Esophagus squamous epithelium (tissue), 5 donors: ENCODE results near the gene C1orf122. TPM values are rescaled to one million over a fixed set of nuclear protein-coding genes. Genes with fewer than 3 reads are reported as not detected.

ENCODE experiments used
- DNase-seq: peaks from one replicate; lab custom pipeline; 2025; lab: John Stamatoyannopoulos, UW
- H3K27ac ChIP-seq, 4 donors: fragments of 200-600 bp; sonication (generic); one replicate each; pipeline ENCODE4 v1.5.1; 2016 to 2019; ENCODE audit warnings: mild to moderate bottlenecking in 1 of 4
- H3K27me3 ChIP-seq, 4 donors: fragments of 200-600 bp; sonication (generic); 1 replicate in 3 of 4; 2 replicates in 1 of 4; pipeline versions ENCODE4 v1.5.1 to v1.6.0; 2017 to 2021; ENCODE audit warnings: antibody characterized with exemption in 1 of 4
- H3K36me3 ChIP-seq, 3 donors: fragments of 200-600 bp; sonication (generic); one replicate each; pipeline ENCODE4 v1.5.1; 2016 to 2019
- H3K4me1 ChIP-seq, 3 donors: fragments of 200-600 bp; sonication (generic); one replicate each; pipeline ENCODE4 v1.5.1; 2017 to 2019
- H3K4me3 ChIP-seq, 4 donors: fragments of 200-600 bp; sonication (generic); 1 replicate in 3 of 4; 2 replicates in 1 of 4; pipeline ENCODE4 v1.5.1; 2016 to 2019; ENCODE audit warnings: mild to moderate bottlenecking in 2 of 4, moderate library complexity in 1 of 4
- H3K9me3 ChIP-seq, 3 donors: fragments of 200-600 bp; sonication (generic); one replicate each; pipeline ENCODE4 v1.5.1; 2016 to 2019
- POLR2A ChIP-seq, 4 donors: fragments of 450-650 bp; IDR thresholded peaks; one replicate each; pipeline ENCODE4 v1.6.1; 2017; ENCODE audit warnings: antibody characterized with exemption in 4 of 4, mild to moderate bottlenecking in 4 of 4, moderate library complexity in 3 of 4
- WGBS, 2 donors: methylation state at CpG; one replicate each; pipeline ENCODE4 v1.1.5; 2018; 5-methylcytosine and 5-hydroxymethylcytosine counted together
- intact Hi-C: fragments of 100-400 bp; cut with DNase I; formaldehyde crosslinking; loops from one replicate; pipeline ENCODE4 v1.15.0; 2022
- total RNA-seq, 4 donors: library from RNA; depleted of rRNA; stranded (reverse); fragments of >200 nt; gene quantifications; one replicate each; pipeline ENCODE4 v1.1.0, GENCODE V29; 2016
- TF ChIP-seq, protein P1 (sequence below), 6 experiments: fragments of 450-650 bp in 4 of 6; fragments of 200-600 bp in 2 of 6; sonication (generic) in 2 of 6; IDR thresholded peaks; one replicate each; pipeline ENCODE4 v1.5.1; 2016 to 2019; ENCODE audit warnings: antibody characterized with exemption in 6 of 6, mild to moderate bottlenecking in 4 of 6, moderate library complexity in 4 of 6
- donor health status: DM: yes; HTN: yes; CAD: no.

Gene C1orf122
- total RNA-seq, 4 donors from 2014 or later = 40.9 to 60.2 (median 52.1) TPM

DNA sequence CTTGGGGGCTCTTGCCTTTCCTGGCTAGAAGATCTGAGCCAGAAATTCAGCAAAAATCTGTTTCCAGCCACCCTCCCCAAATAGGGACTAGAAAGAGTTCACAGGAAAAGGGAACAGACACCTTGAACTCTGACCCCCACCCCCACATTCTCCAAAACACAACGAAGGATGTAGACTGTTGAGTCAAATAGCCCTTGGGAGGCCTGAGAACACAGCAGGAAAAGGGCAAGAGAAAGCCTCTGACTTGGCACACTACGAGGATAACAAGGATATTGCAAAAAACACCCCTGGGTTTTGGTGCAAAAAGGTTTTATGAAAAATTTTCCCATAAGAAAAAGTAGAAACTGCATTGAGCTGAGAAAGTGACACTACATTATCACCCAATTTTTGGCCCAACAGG lies 2.4 kb downstream of the C1orf122 start:
- no peaks in the 10 kb centered on the region for H3K9me3 ChIP-seq
- H3K27ac ChIP-seq = peak overlapping the region in 3 of 4 donors; percentile 30 to 99 (median 97)
- TF ChIP-seq, protein P1, sequence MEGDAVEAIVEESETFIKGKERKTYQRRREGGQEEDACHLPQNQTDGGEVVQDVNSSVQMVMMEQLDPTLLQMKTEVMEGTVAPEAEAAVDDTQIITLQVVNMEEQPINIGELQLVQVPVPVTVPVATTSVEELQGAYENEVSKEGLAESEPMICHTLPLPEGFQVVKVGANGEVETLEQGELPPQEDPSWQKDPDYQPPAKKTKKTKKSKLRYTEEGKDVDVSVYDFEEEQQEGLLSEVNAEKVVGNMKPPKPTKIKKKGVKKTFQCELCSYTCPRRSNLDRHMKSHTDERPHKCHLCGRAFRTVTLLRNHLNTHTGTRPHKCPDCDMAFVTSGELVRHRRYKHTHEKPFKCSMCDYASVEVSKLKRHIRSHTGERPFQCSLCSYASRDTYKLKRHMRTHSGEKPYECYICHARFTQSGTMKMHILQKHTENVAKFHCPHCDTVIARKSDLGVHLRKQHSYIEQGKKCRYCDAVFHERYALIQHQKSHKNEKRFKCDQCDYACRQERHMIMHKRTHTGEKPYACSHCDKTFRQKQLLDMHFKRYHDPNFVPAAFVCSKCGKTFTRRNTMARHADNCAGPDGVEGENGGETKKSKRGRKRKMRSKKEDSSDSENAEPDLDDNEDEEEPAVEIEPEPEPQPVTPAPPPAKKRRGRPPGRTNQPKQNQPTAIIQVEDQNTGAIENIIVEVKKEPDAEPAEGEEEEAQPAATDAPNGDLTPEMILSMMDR (IDR thresholded peaks at IDR 0.05) = no peak
- TF ChIP-seq POLR2A (IDR thresholded peaks at IDR 0.05) = no peak
- intact Hi-C loops = loop anchor here (5.0 to 10.0 kb wide), 2 partner anchors 47 to 115 kb away; partner anchors contain the start of genes CDCA8 and MTF1
- peaks cover 6 to 58% (median 20%) of the 10 kb centered on the region in 3 donors for H3K4me1 ChIP-seq
- 23 to 48% methylated on average over 2 of the region's 2 CpGs for WGBS, 2 donors
- H3K27me3 ChIP-seq = no peaks in the 10 kb centered on the region
- no peak for DNase-seq
- H3K4me3 ChIP-seq = no peak overlapping the region
- H3K36me3 ChIP-seq = peaks cover 13 to 60% (median 19%) of the 10 kb centered on the region in 3 donors

DNA sequence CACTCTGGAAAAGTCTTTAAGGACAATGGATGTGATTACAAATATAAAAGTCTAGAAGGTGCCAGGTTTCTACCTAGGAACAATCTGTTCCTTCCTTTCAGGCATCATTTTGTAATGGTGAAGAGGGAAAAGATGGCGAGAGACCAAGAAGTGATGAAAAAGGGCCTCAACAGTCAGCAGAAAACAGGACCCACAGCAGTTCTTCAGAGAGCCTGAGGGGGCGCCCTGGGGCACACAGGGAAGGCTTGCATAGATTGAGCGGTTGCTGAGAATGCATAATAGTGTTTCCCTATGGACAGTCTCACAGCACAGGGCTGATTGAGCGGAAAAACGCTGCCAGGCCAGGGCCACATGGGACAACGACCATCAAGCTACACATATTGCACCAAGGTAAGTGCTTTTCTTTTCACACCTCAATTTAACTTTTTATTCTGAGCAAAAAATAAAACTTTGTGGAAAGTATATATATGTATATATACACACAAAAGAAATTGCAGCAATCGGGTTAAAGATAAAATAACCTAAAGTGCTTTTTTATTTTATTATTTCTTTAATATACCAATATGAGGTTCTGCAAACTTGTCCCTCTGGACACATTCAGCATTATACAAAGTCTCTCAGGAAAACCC lies 3.6 kb downstream of the C1orf122 start:
- Histone ChIP-seq H3K27me3 (no peaks in the 10 kb centered on the region), H3K36me3 (peaks cover 1 to 60% (median 14%) of the 10 kb centered on the region in 3 donors), H3K4me1 (peaks cover 6 to 49% (median 20%) of the 10 kb centered on the region in 3 donors), H3K27ac (peak overlapping the region in 1 of 4 donors; percentile 6), H3K4me3 (no peak overlapping the region), H3K9me3 (no peaks in the 10 kb centered on the region)
- DNase-seq = no peak
- intact Hi-C loops = no loop called here
- TF ChIP-seq, protein P1 (IDR thresholded peaks at IDR 0.05) = peak in 5 of 6 experiments; percentile 58 to 81 (median 68)
- no peak for TF ChIP-seq POLR2A (IDR thresholded peaks at IDR 0.05)
- WGBS, 2 donors = 42 to 46% methylated on average over 7 of the region's 7 CpGs

DNA sequence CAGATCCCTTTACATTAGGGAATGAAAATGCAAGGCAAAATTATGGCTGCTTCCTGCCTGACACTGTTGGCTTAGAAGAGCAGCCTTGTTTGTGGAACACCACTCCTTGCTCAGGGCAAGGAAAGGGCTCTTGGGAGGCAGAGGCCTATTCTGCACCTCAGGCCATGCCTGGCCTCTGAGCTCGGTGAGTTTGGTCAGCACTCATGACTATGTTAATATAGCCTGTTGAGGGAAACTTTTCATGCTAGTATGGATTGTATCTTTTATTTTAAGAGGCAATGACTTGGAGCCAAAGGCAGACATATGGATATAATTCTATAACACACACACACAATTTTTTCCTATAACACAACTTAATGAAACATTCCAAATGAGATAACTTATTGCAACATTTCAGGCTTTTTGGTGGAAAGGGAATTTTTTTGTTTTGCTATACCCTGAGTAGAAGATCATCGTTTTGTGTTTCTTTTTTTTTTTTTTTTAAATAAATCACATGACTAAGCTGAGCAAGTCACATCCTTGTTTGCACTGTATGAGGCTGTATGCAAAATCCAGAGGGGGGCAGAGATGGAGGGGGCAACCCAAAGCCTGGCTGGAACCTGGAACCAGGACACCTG lies 6.0 kb downstream of the C1orf122 start:
- Histone ChIP-seq H3K4me1 (peaks cover 0 to 45% (median 20%) of the 10 kb centered on the region in 3 donors), H3K36me3 (peaks cover 0 to 76% (median 21%) of the 10 kb centered on the region in 3 donors), H3K4me3 (no peak overlapping the region), H3K27ac (no peak overlapping the region), H3K27me3 (no peaks in the 10 kb centered on the region), H3K9me3 (no peaks in the 10 kb centered on the region)
- 76 to 82% methylated on average over 2 of the region's 2 CpGs for WGBS, 2 donors
- no peak for DNase-seq
- TF ChIP-seq POLR2A (IDR thresholded peaks at IDR 0.05) = no peak
- TF ChIP-seq, protein P1 (IDR thresholded peaks at IDR 0.05) = no peak
- intact Hi-C loops = no loop called here

DNA sequence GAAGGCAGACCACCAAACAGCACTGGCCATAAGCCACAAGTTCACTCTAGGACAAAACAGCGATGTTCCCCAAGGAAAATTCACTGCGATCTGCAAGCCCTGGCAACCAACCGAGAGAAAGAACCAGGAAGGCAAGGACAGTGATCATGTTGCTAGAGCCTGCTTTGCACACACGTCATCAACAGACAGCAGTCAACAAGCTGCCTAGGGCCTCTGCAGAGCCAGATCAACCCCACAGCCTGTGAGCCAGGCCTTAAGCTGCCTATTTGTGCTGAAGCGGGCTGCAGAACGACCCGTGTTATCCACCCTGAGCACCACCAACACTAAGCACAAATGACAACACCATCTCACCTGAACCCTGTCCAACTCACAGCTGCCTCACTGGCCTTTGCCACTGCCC lies 6.7 kb downstream of the C1orf122 start:
- H3K27me3 ChIP-seq = no peaks in the 10 kb centered on the region
- intact Hi-C loops = no loop called here
- no peaks in the 10 kb centered on the region for H3K9me3 ChIP-seq
- no peak overlapping the region for H3K27ac ChIP-seq
- DNase-seq = no peak
- TF ChIP-seq, protein P1 (IDR thresholded peaks at IDR 0.05) = no peak
- peaks cover 0 to 82% (median 21%) of the 10 kb centered on the region in 3 donors for H3K36me3 ChIP-seq
- peaks cover 0 to 39% (median 14%) of the 10 kb centered on the region in 3 donors for H3K4me1 ChIP-seq
- H3K4me3 ChIP-seq = no peak overlapping the region
- 89 to 90% methylated on average over 3 to 6 of the region's 7 CpGs for WGBS, 2 donors

DNA sequence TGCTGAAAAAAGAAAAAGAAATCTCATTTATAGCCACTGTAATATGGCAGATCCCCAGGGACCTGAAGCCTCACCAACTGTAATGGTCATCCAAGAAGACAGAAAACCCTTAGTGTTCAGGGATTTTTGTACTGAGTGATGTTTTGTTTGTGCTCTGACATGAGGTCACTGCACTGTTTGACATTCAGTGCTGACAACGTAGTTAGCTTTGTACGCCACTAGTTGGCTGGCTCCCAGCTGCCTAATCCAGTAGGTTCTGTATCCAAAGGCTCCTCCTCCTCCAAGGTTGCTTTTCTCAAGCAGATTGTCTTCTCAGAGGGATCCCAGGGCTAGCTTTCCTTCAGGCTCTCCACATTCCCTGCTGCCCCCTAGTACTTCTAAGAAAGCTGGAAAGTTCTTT lies 9.9 kb downstream of the C1orf122 start:
- peaks cover 0 to 97% (median 35%) of the 10 kb centered on the region in 3 donors for H3K36me3 ChIP-seq
- no peaks in the 10 kb centered on the region for H3K9me3 ChIP-seq
- peaks cover 0 to 13% (median 8%) of the 10 kb centered on the region in 3 donors for H3K4me1 ChIP-seq
- TF ChIP-seq POLR2A (IDR thresholded peaks at IDR 0.05) = no peak
- TF ChIP-seq, protein P1 (IDR thresholded peaks at IDR 0.05) = peak in 1 of 6 experiments; percentile 3
- no peaks in the 10 kb centered on the region for H3K27me3 ChIP-seq
- H3K4me3 ChIP-seq = no peak overlapping the region
- DNase-seq = no peak
- intact Hi-C loops = no loop called here
- 15 to 47% methylated on average over 2 of the region's 2 CpGs for WGBS, 2 donors
- peak overlapping the region in 3 of 4 donors; percentile 50 to 66 (median 52) for H3K27ac ChIP-seq
